GM23338 (cell line): ENCODE data around the gene TCF12. TPM values are rescaled to one million over a fixed set of nuclear protein-coding genes. Genes with fewer than 3 reads are reported as not detected.

Experiments used
- ATAC-seq: fragments of 200-7000 bp; cut with Tn5 transposase; 3 replicates; pipeline ENCODE4 v1.9.1; 2020
- DNase-seq: peaks from one replicate; pipeline ENCODE4 v3.0.0-alpha.2; 2015; ENCODE audit warnings: low spot score
- H2AFZ ChIP-seq: fragments of 200-600 bp; sonication (generic); 2 replicates; pipeline ENCODE4 v1.8.0; 2016; ENCODE audit warnings: antibody characterized with exemption, mild to moderate bottlenecking, moderate library complexity
- H3F3A ChIP-seq: fragments of 200-600 bp; sonication (generic); replicated peaks from 2 replicates; pipeline ENCODE4 v1.8.0; 2017; ENCODE audit warnings: antibody characterized with exemption, mixed run types, low read depth
- H3K27ac ChIP-seq: fragments of 200-600 bp; sonication (generic); 2 replicates; pipeline ENCODE4 v1.6.1; 2016; ENCODE audit warnings: low read depth
- H3K27me3 ChIP-seq: fragments of 200-600 bp; sonication (generic); 2 replicates; pipeline ENCODE4 v1.8.0; 2016; ENCODE audit warnings: mild to moderate bottlenecking, mixed run types, moderate library complexity; ENCODE audit not compliant: insufficient read depth
- H3K36me3 ChIP-seq: fragments of 200-600 bp; sonication (generic); 2 replicates; pipeline ENCODE4 v1.8.0; 2016; ENCODE audit warnings: mild to moderate bottlenecking; ENCODE audit not compliant: insufficient read depth
- H3K4me1 ChIP-seq: fragments of 200-600 bp; sonication (generic); 2 replicates; pipeline ENCODE4 v1.8.0; 2016; ENCODE audit warnings: mild to moderate bottlenecking, moderate library complexity; ENCODE audit not compliant: insufficient read depth
- H3K4me2 ChIP-seq: fragments of 200-600 bp; sonication (generic); 2 replicates; pipeline ENCODE4 v1.7.1; 2017; ENCODE audit warnings: mixed run types
- H3K4me3 ChIP-seq: fragments of 200-600 bp; sonication (generic); 2 replicates; pipeline ENCODE4 v1.6.1; 2016; ENCODE audit warnings: mixed run types
- H3K79me2 ChIP-seq: fragments of 200-600 bp; sonication (generic); replicated peaks from 2 replicates; pipeline ENCODE4 v1.8.0; 2017; ENCODE audit warnings: mild to moderate bottlenecking; ENCODE audit not compliant: insufficient read depth
- H3K9me2 ChIP-seq: fragments of 200-600 bp; sonication (generic); 2 replicates; pipeline ENCODE4 v1.8.0; 2017; ENCODE audit not compliant: insufficient read depth
- H4K20me1 ChIP-seq: fragments of 200-600 bp; sonication (generic); replicated peaks from 2 replicates; pipeline ENCODE4 v1.8.0; 2017; ENCODE audit warnings: mild to moderate bottlenecking; ENCODE audit not compliant: insufficient read depth
- H3K27ac Mint-ChIP-seq: 2 replicates; pipeline ENCODE4 v1.8.0; 2020; ENCODE audit warnings: inconsistent platforms, mild to moderate bottlenecking, moderate library complexity, mixed read lengths
- H3K27me3 Mint-ChIP-seq: 3 replicates; pipeline ENCODE4 v1.8.0; 2022; ENCODE audit warnings: low read depth, mild to moderate bottlenecking, moderate library complexity, mixed read lengths, inconsistent platforms; ENCODE audit not compliant: insufficient read depth, poor library complexity
- H3K36me3 Mint-ChIP-seq: 3 replicates; pipeline ENCODE4 v1.8.0; 2021; ENCODE audit warnings: low read depth, mild to moderate bottlenecking, inconsistent platforms, moderate library complexity, mixed read lengths
- H3K4me1 Mint-ChIP-seq: 3 replicates; pipeline ENCODE4 v1.8.0; 2020; ENCODE audit warnings: mild to moderate bottlenecking, inconsistent platforms, mixed read lengths
- H3K4me3 Mint-ChIP-seq: 3 replicates; pipeline ENCODE4 v1.8.0; 2021; ENCODE audit warnings: moderate library complexity, mild to moderate bottlenecking, inconsistent platforms, mixed read lengths
- H3K9me3 Mint-ChIP-seq: 3 replicates; pipeline ENCODE4 v1.8.0; 2020; ENCODE audit warnings: moderate library complexity, mild to moderate bottlenecking, inconsistent platforms, mixed read lengths
- CREB1 ChIP-seq: fragments of 250-450 bp; sonication (Bioruptor Pico); IDR thresholded peaks from 2 replicates; pipeline ENCODE4 v1.5.0; 2020; ENCODE audit warnings: low read depth, mild to moderate bottlenecking, moderate library complexity
- EZH2 ChIP-seq: fragments of 200-600 bp; sonication (generic); IDR thresholded peaks from one replicate; pipeline ENCODE4 v1.8.0; 2017; ENCODE audit warnings: antibody characterized with exemption, mild to moderate bottlenecking, low read depth; ENCODE audit not compliant: unreplicated experiment
- EZH2phosphoT487 ChIP-seq: fragments of 200-600 bp; sonication (generic); IDR thresholded peaks from one replicate; pipeline ENCODE4 v1.8.1; 2018; ENCODE audit warnings: antibody characterized with exemption; ENCODE audit not compliant: unreplicated experiment
- JUNB ChIP-seq: IDR thresholded peaks from one replicate; pipeline ENCODE4 v1.6.1; 2016; ENCODE audit warnings: antibody characterized with exemption; ENCODE audit not compliant: unreplicated experiment
- NANOG ChIP-seq: IDR thresholded peaks from 2 replicates; pipeline ENCODE4 v1.6.1; 2016; ENCODE audit warnings: antibody characterized with exemption, borderline replicate concordance
- POLR2AphosphoS5 ChIP-seq: IDR thresholded peaks from 2 replicates; pipeline ENCODE4 v1.6.1; 2016; ENCODE audit warnings: antibody characterized with exemption, low read depth
- STAT1 ChIP-seq: IDR thresholded peaks from one replicate; pipeline ENCODE4 v1.6.1; 2016; ENCODE audit warnings: antibody characterized with exemption; ENCODE audit not compliant: unreplicated experiment
- ZNF114 ChIP-seq: fragments of 250-450 bp; sonication (Bioruptor Pico); IDR thresholded peaks from 2 replicates; pipeline ENCODE4 v1.5.0; 2020; ENCODE audit warnings: mild to moderate bottlenecking, moderate library complexity
- ZNF331 ChIP-seq: fragments of 250-450 bp; sonication (Bioruptor Pico); IDR thresholded peaks from 2 replicates; pipeline ENCODE4 v1.5.0; 2020; ENCODE audit warnings: low read depth, mild to moderate bottlenecking, moderate library complexity
- polyA plus RNA-seq: library from polyadenylated mRNA; unstranded; fragments of >200 nt; fragmentation: Nextera tagmentation; extraction: Ambion mirVana; gene quantifications from 2 replicates; pipeline ENCODE4 v1.2.1, GENCODE V29; 2016
- total RNA-seq: library from RNA; depleted of rRNA; stranded (reverse); fragments of >200 nt; shearing (Covaris generic); gene quantifications from 2 replicates; pipeline ENCODE4 v1.2.3, GENCODE V29; 2014
- TF ChIP-seq, protein P1 (sequence below): fragments of 250-450 bp; sonication (Bioruptor Pico); IDR thresholded peaks from 2 replicates; pipeline ENCODE4 v1.5.0; 2020; ENCODE audit warnings: mild to moderate bottlenecking, moderate library complexity
- TF ChIP-seq, protein P2 (sequence below), 2 experiments: fragments of 200-600 bp in 1 of 2; sonication (generic) in 1 of 2; conservative IDR thresholded peaks; 2 replicates each; pipeline versions ENCODE4 v1.5.1 to v1.6.1; 2016 to 2017; ENCODE audit warnings: antibody characterized with exemption in 2 of 2, low read depth in 2 of 2, mild to moderate bottlenecking in 2 of 2, moderate library complexity in 1 of 2
- TF ChIP-seq, protein P3 (sequence below): IDR thresholded peaks from 2 replicates; pipeline ENCODE4 v1.6.1; 2016; ENCODE audit warnings: antibody characterized with exemption
- TF ChIP-seq, protein P4 (sequence below): IDR thresholded peaks from one replicate; pipeline ENCODE4 v1.6.1; 2018; ENCODE audit warnings: antibody characterized with exemption; ENCODE audit not compliant: unreplicated experiment

TCF12 gene
- total and polyA plus RNA-seq, 2 experiments from 2014 or later: 27.6 to 104 TPM

DNA sequence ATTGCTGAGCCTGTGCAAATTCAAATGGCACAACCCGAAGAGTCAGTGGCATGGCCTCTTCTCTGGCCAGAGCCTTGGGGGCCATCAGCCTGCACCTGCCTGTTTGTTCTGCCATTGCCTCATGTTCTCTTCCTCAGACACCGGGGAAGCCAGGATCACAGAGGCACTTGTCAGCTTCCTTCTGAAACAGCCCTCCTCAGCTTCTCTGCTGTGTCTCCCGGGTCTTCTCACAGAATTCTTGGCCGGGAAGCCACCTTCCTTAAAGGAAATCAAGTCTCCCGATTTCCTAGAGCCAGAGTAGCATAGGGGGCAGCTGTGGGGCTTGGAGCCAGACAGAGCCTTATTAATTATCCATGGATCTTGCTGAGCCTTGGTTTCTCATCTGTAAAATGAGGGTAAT, 410.5 kb downstream of the TCF12 start:
- H3K4me3 ChIP-seq: no peak overlapping the region
- TF ChIP-seq POLR2AphosphoS5 (no peak), EZH2 (no peak), ZNF331 (CRISPR knock-in tag) (no peak), NANOG (no peak), EZH2phosphoT487 (no peak), JUNB (no peak), STAT1 (no peak), CREB1 (CRISPR knock-in tag) (no peak), ZNF114 (CRISPR knock-in tag) (no peak)
- TF ChIP-seq, protein P1, sequence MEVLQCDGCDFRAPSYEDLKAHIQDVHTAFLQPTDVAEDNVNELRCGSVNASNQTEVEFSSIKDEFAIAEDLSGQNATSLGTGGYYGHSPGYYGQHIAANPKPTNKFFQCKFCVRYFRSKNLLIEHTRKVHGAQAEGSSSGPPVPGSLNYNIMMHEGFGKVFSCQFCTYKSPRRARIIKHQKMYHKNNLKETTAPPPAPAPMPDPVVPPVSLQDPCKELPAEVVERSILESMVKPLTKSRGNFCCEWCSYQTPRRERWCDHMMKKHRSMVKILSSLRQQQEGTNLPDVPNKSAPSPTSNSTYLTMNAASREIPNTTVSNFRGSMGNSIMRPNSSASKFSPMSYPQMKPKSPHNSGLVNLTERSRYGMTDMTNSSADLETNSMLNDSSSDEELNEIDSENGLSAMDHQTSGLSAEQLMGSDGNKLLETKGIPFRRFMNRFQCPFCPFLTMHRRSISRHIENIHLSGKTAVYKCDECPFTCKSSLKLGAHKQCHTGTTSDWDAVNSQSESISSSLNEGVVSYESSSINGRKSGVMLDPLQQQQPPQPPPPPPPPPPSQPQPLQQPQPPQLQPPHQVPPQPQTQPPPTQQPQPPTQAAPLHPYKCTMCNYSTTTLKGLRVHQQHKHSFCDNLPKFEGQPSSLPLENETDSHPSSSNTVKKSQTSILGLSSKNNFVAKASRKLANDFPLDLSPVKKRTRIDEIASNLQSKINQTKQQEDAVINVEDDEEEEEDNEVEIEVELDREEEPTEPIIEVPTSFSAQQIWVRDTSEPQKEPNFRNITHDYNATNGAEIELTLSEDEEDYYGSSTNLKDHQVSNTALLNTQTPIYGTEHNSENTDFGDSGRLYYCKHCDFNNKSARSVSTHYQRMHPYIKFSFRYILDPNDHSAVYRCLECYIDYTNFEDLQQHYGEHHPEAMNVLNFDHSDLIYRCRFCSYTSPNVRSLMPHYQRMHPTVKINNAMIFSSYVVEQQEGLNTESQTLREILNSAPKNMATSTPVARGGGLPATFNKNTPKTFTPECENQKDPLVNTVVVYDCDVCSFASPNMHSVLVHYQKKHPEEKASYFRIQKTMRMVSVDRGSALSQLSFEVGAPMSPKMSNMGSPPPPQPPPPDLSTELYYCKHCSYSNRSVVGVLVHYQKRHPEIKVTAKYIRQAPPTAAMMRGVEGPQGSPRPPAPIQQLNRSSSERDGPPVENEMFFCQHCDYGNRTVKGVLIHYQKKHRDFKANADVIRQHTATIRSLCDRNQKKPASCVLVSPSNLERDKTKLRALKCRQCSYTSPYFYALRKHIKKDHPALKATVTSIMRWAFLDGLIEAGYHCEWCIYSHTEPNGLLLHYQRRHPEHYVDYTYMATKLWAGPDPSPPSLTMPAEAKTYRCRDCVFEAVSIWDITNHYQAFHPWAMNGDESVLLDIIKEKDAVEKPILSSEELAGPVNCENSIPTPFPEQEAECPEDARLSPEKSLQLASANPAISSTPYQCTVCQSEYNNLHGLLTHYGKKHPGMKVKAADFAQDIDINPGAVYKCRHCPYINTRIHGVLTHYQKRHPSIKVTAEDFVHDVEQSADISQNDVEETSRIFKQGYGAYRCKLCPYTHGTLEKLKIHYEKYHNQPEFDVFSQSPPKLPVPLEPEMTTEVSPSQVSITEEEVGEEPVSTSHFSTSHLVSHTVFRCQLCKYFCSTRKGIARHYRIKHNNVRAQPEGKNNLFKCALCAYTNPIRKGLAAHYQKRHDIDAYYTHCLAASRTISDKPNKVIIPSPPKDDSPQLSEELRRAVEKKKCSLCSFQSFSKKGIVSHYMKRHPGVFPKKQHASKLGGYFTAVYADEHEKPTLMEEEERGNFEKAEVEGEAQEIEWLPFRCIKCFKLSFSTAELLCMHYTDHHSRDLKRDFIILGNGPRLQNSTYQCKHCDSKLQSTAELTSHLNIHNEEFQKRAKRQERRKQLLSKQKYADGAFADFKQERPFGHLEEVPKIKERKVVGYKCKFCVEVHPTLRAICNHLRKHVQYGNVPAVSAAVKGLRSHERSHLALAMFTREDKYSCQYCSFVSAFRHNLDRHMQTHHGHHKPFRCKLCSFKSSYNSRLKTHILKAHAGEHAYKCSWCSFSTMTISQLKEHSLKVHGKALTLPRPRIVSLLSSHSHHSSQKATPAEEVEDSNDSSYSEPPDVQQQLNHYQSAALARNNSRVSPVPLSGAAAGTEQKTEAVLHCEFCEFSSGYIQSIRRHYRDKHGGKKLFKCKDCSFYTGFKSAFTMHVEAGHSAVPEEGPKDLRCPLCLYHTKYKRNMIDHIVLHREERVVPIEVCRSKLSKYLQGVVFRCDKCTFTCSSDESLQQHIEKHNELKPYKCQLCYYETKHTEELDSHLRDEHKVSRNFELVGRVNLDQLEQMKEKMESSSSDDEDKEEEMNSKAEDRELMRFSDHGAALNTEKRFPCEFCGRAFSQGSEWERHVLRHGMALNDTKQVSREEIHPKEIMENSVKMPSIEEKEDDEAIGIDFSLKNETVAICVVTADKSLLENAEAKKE (CRISPR knock-in tag): no peak
- TF ChIP-seq, protein P2, sequence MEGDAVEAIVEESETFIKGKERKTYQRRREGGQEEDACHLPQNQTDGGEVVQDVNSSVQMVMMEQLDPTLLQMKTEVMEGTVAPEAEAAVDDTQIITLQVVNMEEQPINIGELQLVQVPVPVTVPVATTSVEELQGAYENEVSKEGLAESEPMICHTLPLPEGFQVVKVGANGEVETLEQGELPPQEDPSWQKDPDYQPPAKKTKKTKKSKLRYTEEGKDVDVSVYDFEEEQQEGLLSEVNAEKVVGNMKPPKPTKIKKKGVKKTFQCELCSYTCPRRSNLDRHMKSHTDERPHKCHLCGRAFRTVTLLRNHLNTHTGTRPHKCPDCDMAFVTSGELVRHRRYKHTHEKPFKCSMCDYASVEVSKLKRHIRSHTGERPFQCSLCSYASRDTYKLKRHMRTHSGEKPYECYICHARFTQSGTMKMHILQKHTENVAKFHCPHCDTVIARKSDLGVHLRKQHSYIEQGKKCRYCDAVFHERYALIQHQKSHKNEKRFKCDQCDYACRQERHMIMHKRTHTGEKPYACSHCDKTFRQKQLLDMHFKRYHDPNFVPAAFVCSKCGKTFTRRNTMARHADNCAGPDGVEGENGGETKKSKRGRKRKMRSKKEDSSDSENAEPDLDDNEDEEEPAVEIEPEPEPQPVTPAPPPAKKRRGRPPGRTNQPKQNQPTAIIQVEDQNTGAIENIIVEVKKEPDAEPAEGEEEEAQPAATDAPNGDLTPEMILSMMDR (conservative IDR thresholded peaks at IDR 0.05; ENCODE audit: low read depth in 2 of 2): no peak
- TF ChIP-seq, protein P3, sequence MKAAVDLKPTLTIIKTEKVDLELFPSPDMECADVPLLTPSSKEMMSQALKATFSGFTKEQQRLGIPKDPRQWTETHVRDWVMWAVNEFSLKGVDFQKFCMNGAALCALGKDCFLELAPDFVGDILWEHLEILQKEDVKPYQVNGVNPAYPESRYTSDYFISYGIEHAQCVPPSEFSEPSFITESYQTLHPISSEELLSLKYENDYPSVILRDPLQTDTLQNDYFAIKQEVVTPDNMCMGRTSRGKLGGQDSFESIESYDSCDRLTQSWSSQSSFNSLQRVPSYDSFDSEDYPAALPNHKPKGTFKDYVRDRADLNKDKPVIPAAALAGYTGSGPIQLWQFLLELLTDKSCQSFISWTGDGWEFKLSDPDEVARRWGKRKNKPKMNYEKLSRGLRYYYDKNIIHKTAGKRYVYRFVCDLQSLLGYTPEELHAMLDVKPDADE: no peak
- TF ChIP-seq, protein P4, sequence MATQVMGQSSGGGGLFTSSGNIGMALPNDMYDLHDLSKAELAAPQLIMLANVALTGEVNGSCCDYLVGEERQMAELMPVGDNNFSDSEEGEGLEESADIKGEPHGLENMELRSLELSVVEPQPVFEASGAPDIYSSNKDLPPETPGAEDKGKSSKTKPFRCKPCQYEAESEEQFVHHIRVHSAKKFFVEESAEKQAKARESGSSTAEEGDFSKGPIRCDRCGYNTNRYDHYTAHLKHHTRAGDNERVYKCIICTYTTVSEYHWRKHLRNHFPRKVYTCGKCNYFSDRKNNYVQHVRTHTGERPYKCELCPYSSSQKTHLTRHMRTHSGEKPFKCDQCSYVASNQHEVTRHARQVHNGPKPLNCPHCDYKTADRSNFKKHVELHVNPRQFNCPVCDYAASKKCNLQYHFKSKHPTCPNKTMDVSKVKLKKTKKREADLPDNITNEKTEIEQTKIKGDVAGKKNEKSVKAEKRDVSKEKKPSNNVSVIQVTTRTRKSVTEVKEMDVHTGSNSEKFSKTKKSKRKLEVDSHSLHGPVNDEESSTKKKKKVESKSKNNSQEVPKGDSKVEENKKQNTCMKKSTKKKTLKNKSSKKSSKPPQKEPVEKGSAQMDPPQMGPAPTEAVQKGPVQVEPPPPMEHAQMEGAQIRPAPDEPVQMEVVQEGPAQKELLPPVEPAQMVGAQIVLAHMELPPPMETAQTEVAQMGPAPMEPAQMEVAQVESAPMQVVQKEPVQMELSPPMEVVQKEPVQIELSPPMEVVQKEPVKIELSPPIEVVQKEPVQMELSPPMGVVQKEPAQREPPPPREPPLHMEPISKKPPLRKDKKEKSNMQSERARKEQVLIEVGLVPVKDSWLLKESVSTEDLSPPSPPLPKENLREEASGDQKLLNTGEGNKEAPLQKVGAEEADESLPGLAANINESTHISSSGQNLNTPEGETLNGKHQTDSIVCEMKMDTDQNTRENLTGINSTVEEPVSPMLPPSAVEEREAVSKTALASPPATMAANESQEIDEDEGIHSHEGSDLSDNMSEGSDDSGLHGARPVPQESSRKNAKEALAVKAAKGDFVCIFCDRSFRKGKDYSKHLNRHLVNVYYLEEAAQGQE: no peak
- no peak overlapping the region for H3K4me2 ChIP-seq
- Mint-ChIP-seq H3K27ac (no peak overlapping the region), H3K4me3 (no peak overlapping the region), H3K4me1 (peaks cover 16% of the 10 kb centered on the region), H3K27me3 (peaks cover 7% of the 10 kb centered on the region), H3K36me3 (no peaks in the 10 kb centered on the region; the same call in 2 of the 3 replicates), H3K9me3 (no peaks in the 10 kb centered on the region)
- H2AFZ ChIP-seq: no peak overlapping the region
- H3K27me3 ChIP-seq: no peaks in the 10 kb centered on the region
- H4K20me1 ChIP-seq: no peaks in the 10 kb centered on the region
- no peaks in the 10 kb centered on the region for H3K36me3 ChIP-seq
- H3K4me1 ChIP-seq: peaks cover 7% of the 10 kb centered on the region
- no peak for DNase-seq
- no peak overlapping the region for H3K27ac ChIP-seq
- no peaks in the 10 kb centered on the region for H3K79me2 ChIP-seq
- no peak for ATAC-seq
- H3K9me2 ChIP-seq: no peaks in the 10 kb centered on the region
- 0 out of 2 replicates have a peak, but pooled peaks cover 9% of the 10 kb centered on the region for H3F3A ChIP-seq
